Karpas-422 (cell line): ENCODE measurements around the gene IFI27L2. TPM values are rescaled to one million over a fixed set of nuclear protein-coding genes. Genes with fewer than 3 reads are reported as not detected.

Experiments used
- DNase-seq: peaks from one replicate; pipeline ENCODE4 v3.0.0-alpha.2; 2015
- H2AFZ ChIP-seq: fragments of 200-600 bp; sonication (generic); 2 replicates; pipeline ENCODE4 v1.6.1; 2014; ENCODE audit warnings: antibody characterized with exemption, low read length, mixed read lengths
- H3K27ac ChIP-seq: fragments of 200-600 bp; sonication (generic); 2 replicates; pipeline ENCODE4 v1.5.1; 2014; ENCODE audit warnings: mild to moderate bottlenecking, low read length, moderate library complexity
- H3K27me3 ChIP-seq: fragments of 200-600 bp; sonication (generic); 2 replicates; pipeline ENCODE4 v1.6.1; 2014; ENCODE audit warnings: low read length, mixed read lengths
- H3K36me3 ChIP-seq: fragments of 200-600 bp; sonication (generic); 2 replicates; pipeline ENCODE4 v1.6.1; 2014; ENCODE audit warnings: low read length, mixed read lengths; ENCODE audit not compliant: insufficient read depth
- H3K4me1 ChIP-seq: fragments of 200-600 bp; sonication (generic); 2 replicates; pipeline ENCODE4 v1.6.1; 2014; ENCODE audit warnings: mild to moderate bottlenecking, low read length, mixed read lengths
- H3K4me2 ChIP-seq: fragments of 200-600 bp; sonication (generic); 2 replicates; pipeline ENCODE4 v1.6.1; 2014; ENCODE audit warnings: low read length, low read depth, mild to moderate bottlenecking; ENCODE audit not compliant: poor library complexity, severe bottlenecking
- H3K4me3 ChIP-seq: fragments of 200-600 bp; sonication (generic); 2 replicates; pipeline ENCODE4 v1.5.1; 2014; ENCODE audit warnings: mild to moderate bottlenecking, antibody characterized with exemption, low read length, mixed read lengths
- H3K79me2 ChIP-seq: fragments of 200-600 bp; sonication (generic); 2 replicates; pipeline ENCODE4 v1.6.1; 2014; ENCODE audit warnings: mild to moderate bottlenecking, low read length, mixed read lengths
- H3K9ac ChIP-seq: fragments of 200-600 bp; sonication (generic); 2 replicates; pipeline ENCODE4 v1.6.0; 2014; ENCODE audit warnings: low read length
- H3K9me2 ChIP-seq: fragments of 200-600 bp; sonication (generic), shearing (Covaris generic); replicated peaks from 2 replicates; pipeline ENCODE4 v1.6.0; 2014; ENCODE audit warnings: mild to moderate bottlenecking, low read length, moderate library complexity; ENCODE audit not compliant: insufficient read depth
- H3K9me3 ChIP-seq: fragments of 300-700, 200-600 bp; sonication (generic); 2 replicates; pipeline ENCODE4 v1.6.1; 2014; ENCODE audit warnings: low read length, mixed read lengths
- H4K20me1 ChIP-seq: fragments of 200-600 bp; sonication (generic); 2 replicates; pipeline ENCODE4 v1.6.1; 2014; ENCODE audit warnings: mild to moderate bottlenecking, antibody characterized with exemption, low read length, low read depth; ENCODE audit not compliant: insufficient read depth
- total RNA-seq: library from RNA; depleted of rRNA; stranded (reverse); fragments of >200 nt; shearing (Covaris generic); gene quantifications from 2 replicates; pipeline ENCODE4 v1.2.3, GENCODE V29; 2014; ENCODE audit warnings: low replicate concordance

The IFI27L2 gene
- total RNA-seq, 1 experiment from 2014 or later, result 118 TPM

GRCh38 chr14:94172545-94172944 lies 43.1 kb upstream of the IFI27L2 start:
- Histone ChIP-seq H4K20me1 (no peaks in the 10 kb centered on the region), H2AFZ (no peak overlapping the region), H3K79me2 (no peaks in the 10 kb centered on the region), H3K27me3 (no peaks in the 10 kb centered on the region), H3K4me1 (peaks cover 14% of the 10 kb centered on the region), H3K9me3 (no peaks in the 10 kb centered on the region), H3K36me3 (no peaks in the 10 kb centered on the region), H3K9ac (no peak overlapping the region), H3K27ac (no peak overlapping the region), H3K4me2 (no peak overlapping the region), H3K4me3 (no peak overlapping the region), H3K9me2 (no peaks in the 10 kb centered on the region)
- DNase-seq, result no peak

GRCh38 chr14:94171208-94171607 lies 41.8 kb upstream of the IFI27L2 start:
- Histone ChIP-seq H3K4me1 (peaks cover 14% of the 10 kb centered on the region), H3K4me2 (no peak overlapping the region), H3K4me3 (no peak overlapping the region), H3K36me3 (no peaks in the 10 kb centered on the region), H4K20me1 (no peaks in the 10 kb centered on the region), H2AFZ (no peak overlapping the region), H3K9me3 (no peaks in the 10 kb centered on the region), H3K79me2 (no peaks in the 10 kb centered on the region), H3K9ac (no peak overlapping the region), H3K27ac (no peak overlapping the region), H3K27me3 (no peaks in the 10 kb centered on the region), H3K9me2 (no peaks in the 10 kb centered on the region)
- DNase-seq, result no peak

GRCh38 chr14:94170136-94170535 lies 40.7 kb upstream of the IFI27L2 start:
- Histone ChIP-seq H3K9ac (no peak overlapping the region), H3K4me3 (no peak overlapping the region), H3K79me2 (no peaks in the 10 kb centered on the region), H3K27me3 (no peaks in the 10 kb centered on the region), H2AFZ (no peak overlapping the region), H3K4me1 (peaks cover 14% of the 10 kb centered on the region), H3K4me2 (no peak overlapping the region), H3K9me2 (no peaks in the 10 kb centered on the region), H3K9me3 (no peaks in the 10 kb centered on the region), H4K20me1 (no peaks in the 10 kb centered on the region), H3K36me3 (no peaks in the 10 kb centered on the region), H3K27ac (no peak overlapping the region)
- no peak for DNase-seq

GRCh38 chr14:94165744-94166143 lies 36.3 kb upstream of the IFI27L2 start:
- Histone ChIP-seq H3K4me3 (no peak overlapping the region), H3K79me2 (no peaks in the 10 kb centered on the region), H3K9me2 (no peaks in the 10 kb centered on the region), H3K27ac (no peak overlapping the region), H3K4me1 (peaks cover 5% of the 10 kb centered on the region), H4K20me1 (no peaks in the 10 kb centered on the region), H3K36me3 (no peaks in the 10 kb centered on the region), H3K9ac (no peak overlapping the region), H3K9me3 (no peaks in the 10 kb centered on the region), H3K27me3 (no peaks in the 10 kb centered on the region), H3K4me2 (no peak overlapping the region), H2AFZ (no peak overlapping the region)
- DNase-seq, result no peak

GRCh38 chr14:94164685-94165431 lies 35.5 kb upstream of the IFI27L2 start:
- H3K9me2 ChIP-seq, result no peaks in the 10 kb centered on the region
- no peaks in the 10 kb centered on the region for H3K79me2 ChIP-seq
- H3K36me3 ChIP-seq, result no peaks in the 10 kb centered on the region
- no peak overlapping the region for H2AFZ ChIP-seq
- no peak overlapping the region for H3K27ac ChIP-seq
- no peak overlapping the region for H3K9ac ChIP-seq
- H3K9me3 ChIP-seq, result no peaks in the 10 kb centered on the region
- no peaks in the 10 kb centered on the region for H4K20me1 ChIP-seq
- no peaks in the 10 kb centered on the region for H3K27me3 ChIP-seq
- H3K4me3 ChIP-seq, result no peak overlapping the region
- H3K4me1 ChIP-seq, result no peaks in the 10 kb centered on the region
- DNase-seq, result no peak
- no peak overlapping the region for H3K4me2 ChIP-seq

- no peak overlapping the region for H3K27ac ChIP-seq
- H3K9me2 ChIP-seq, result no peaks in the 10 kb centered on the region
- H3K4me3 ChIP-seq, result no peak overlapping the region
- no peak overlapping the region for H3K9ac ChIP-seq
- H3K79me2 ChIP-seq, result no peaks in the 10 kb centered on the region
- no peak overlapping the region for H3K4me2 ChIP-seq
- no peaks in the 10 kb centered on the region for H3K9me3 ChIP-seq
- no peaks in the 10 kb centered on the region for H3K36me3 ChIP-seq
- no peak overlapping the region for H2AFZ ChIP-seq
- H4K20me1 ChIP-seq, result no peaks in the 10 kb centered on the region
- DNase-seq, result no peak
- no peaks in the 10 kb centered on the region for H3K27me3 ChIP-seq
- no peaks in the 10 kb centered on the region for H3K4me1 ChIP-seq
These were observed 34.4 kb upstream of the IFI27L2 start for GRCh38 chr14:94163796-94164195.

- Histone ChIP-seq H3K4me2 (no peak overlapping the region), H3K27ac (no peak overlapping the region), H3K36me3 (no peaks in the 10 kb centered on the region), H4K20me1 (no peaks in the 10 kb centered on the region), H2AFZ (no peak overlapping the region), H3K9me2 (no peaks in the 10 kb centered on the region), H3K27me3 (no peaks in the 10 kb centered on the region), H3K9ac (no peak overlapping the region), H3K4me1 (no peaks in the 10 kb centered on the region), H3K9me3 (no peaks in the 10 kb centered on the region), H3K79me2 (no peaks in the 10 kb centered on the region), H3K4me3 (no peak overlapping the region)
- DNase-seq, result no peak
These were observed 33.1 kb upstream of the IFI27L2 start for GRCh38 chr14:94162466-94162865.

GRCh38 chr14:94161981-94162380 lies 32.6 kb upstream of the IFI27L2 start:
- no peak overlapping the region for H3K9ac ChIP-seq
- no peaks in the 10 kb centered on the region for H3K9me3 ChIP-seq
- no peaks in the 10 kb centered on the region for H4K20me1 ChIP-seq
- H3K4me3 ChIP-seq, result no peak overlapping the region
- no peaks in the 10 kb centered on the region for H3K79me2 ChIP-seq
- no peak overlapping the region for H3K4me2 ChIP-seq
- H3K4me1 ChIP-seq, result no peaks in the 10 kb centered on the region
- no peak overlapping the region for H2AFZ ChIP-seq
- H3K27me3 ChIP-seq, result no peaks in the 10 kb centered on the region
- H3K27ac ChIP-seq, result no peak overlapping the region
- no peaks in the 10 kb centered on the region for H3K9me2 ChIP-seq
- H3K36me3 ChIP-seq, result no peaks in the 10 kb centered on the region
- no peak for DNase-seq
